Measurements from ENCODE around the gene PKNOX1.

The PKNOX1 gene

GRCh38 chr21:43020177-43020576 lies 45.8 kb downstream of the PKNOX1 start:
- no peaks in the 10 kb centered on the region for H3K9me3 ChIP-seq (ENCODE audit: control insufficient read depth, low read length)
- no peaks in the 10 kb centered on the region for H3K27me3 ChIP-seq (replicated peaks; ENCODE audit: control insufficient read depth, insufficient read depth, low read length, poor library complexity, severe bottlenecking)
- H3K4me3 ChIP-seq (ENCODE audit: insufficient read depth, low read depth, low read length, poor library complexity, severe bottlenecking): no peak overlapping the region
- no peak overlapping the region for H3K27ac ChIP-seq (ENCODE audit: insufficient read depth, low read length, poor library complexity, severe bottlenecking)
- H3K36me3 ChIP-seq (ENCODE audit: control insufficient read depth, insufficient read depth, low read length): peaks cover 51% of the 10 kb centered on the region
- no peaks in the 10 kb centered on the region for H3K4me1 ChIP-seq (ENCODE audit: control insufficient read depth, insufficient read depth, low read length, poor library complexity, severe bottlenecking)
- no peak for DNase-seq

- Histone ChIP-seq H3K36me3 (ENCODE audit: control insufficient read depth, insufficient read depth, low read length) (peaks cover 52% of the 10 kb centered on the region), H3K27me3 (replicated peaks; ENCODE audit: control insufficient read depth, insufficient read depth, low read length, poor library complexity, severe bottlenecking) (no peaks in the 10 kb centered on the region), H3K4me3 (ENCODE audit: insufficient read depth, low read depth, low read length, poor library complexity, severe bottlenecking) (no peak overlapping the region), H3K27ac (ENCODE audit: insufficient read depth, low read length, poor library complexity, severe bottlenecking) (no peak overlapping the region), H3K4me1 (ENCODE audit: control insufficient read depth, insufficient read depth, low read length, poor library complexity, severe bottlenecking) (no peaks in the 10 kb centered on the region), H3K9me3 (ENCODE audit: control insufficient read depth, low read length) (no peaks in the 10 kb centered on the region)
- no peak for DNase-seq
Measured at GRCh38 chr21:43020771-43021170, 46.4 kb downstream of the PKNOX1 start.

- no peak overlapping the region for H3K4me3 ChIP-seq (ENCODE audit: insufficient read depth, low read depth, low read length, poor library complexity, severe bottlenecking)
- peaks cover 49% of the 10 kb centered on the region for H3K36me3 ChIP-seq (ENCODE audit: control insufficient read depth, insufficient read depth, low read length)
- H3K4me1 ChIP-seq (ENCODE audit: control insufficient read depth, insufficient read depth, low read length, poor library complexity, severe bottlenecking): no peaks in the 10 kb centered on the region
- no peaks in the 10 kb centered on the region for H3K9me3 ChIP-seq (ENCODE audit: control insufficient read depth, low read length)
- DNase-seq: no peak
- no peak overlapping the region for H3K27ac ChIP-seq (ENCODE audit: insufficient read depth, low read length, poor library complexity, severe bottlenecking)
- no peaks in the 10 kb centered on the region for H3K27me3 ChIP-seq (replicated peaks; ENCODE audit: control insufficient read depth, insufficient read depth, low read length, poor library complexity, severe bottlenecking)
Measured at GRCh38 chr21:43021191-43021590, 46.8 kb downstream of the PKNOX1 start.

DNA sequence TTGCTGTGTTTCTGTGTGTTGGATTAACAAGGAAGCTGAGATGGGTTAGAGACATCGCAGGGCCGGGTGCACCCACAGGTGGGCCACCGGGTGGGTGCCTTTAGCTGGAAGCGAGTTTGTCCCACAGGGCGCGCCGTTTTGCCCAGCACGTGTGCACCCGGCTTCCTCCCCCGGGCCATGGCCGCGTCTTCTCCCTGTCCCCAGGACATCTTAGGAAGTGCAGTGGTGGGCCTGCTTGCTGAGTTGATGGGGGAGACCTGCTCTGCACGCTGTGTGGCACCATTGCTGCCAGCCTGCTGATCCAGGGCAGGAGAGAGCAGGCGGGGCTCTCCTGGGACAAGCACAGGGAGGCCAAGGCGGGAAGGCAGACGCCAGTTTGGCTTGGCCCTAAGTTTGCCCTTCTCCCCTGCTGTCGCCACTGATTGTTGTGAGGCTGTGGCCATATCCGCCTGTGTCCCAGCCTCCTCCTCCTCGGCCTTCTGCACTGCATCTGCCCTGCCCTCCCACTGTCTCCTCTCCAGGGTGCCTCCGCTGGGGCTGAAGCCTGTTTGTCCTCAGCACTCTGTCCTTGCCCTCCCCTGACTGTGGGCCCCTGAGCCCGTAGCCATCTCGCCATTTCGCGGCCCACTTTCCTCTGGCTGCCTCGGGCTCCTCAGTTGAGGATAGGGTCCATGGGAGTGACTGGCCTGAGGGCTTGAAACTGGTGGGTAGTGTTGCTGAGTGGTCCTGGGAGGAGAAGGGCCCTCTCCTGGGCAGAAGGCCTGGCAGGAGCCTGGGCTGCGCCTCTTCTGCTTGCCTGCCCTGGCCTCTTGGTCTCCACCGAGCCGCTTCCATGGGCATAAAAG lies 47.6 kb downstream of the PKNOX1 start:
- H3K4me1 ChIP-seq (ENCODE audit: control insufficient read depth, insufficient read depth, low read length, poor library complexity, severe bottlenecking): no peaks in the 10 kb centered on the region

DNA sequence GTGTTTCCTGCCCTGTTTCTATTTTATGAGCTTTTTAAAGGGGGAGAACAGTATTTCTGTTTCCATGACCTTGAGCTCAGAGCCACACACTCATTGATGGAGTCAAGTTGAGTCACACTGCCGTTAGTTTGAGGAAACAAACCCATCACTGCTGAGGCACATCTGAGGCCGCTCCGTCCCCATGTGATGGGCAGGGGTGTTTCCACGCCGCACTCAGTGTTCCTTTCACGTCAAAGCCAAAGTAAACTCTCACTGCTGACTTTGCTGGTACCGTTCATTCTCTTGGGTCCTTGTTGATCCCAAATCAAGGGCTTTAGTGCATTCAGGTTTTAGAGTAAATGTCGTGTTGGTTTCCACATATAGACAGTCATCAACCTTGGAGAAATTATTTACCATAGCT lies 48.8 kb downstream of the PKNOX1 start:
- Histone ChIP-seq H3K9me3 (ENCODE audit: control insufficient read depth, low read length) (no peaks in the 10 kb centered on the region), H3K27me3 (replicated peaks; ENCODE audit: control insufficient read depth, insufficient read depth, low read length, poor library complexity, severe bottlenecking) (no peaks in the 10 kb centered on the region), H3K4me1 (ENCODE audit: control insufficient read depth, insufficient read depth, low read length, poor library complexity, severe bottlenecking) (no peaks in the 10 kb centered on the region), H3K36me3 (ENCODE audit: control insufficient read depth, insufficient read depth, low read length) (peaks cover 38% of the 10 kb centered on the region), H3K27ac (ENCODE audit: insufficient read depth, low read length, poor library complexity, severe bottlenecking) (no peak overlapping the region), H3K4me3 (ENCODE audit: insufficient read depth, low read depth, low read length, poor library complexity, severe bottlenecking) (no peak overlapping the region)
- DNase-seq: no peak

More for the DNA sequence above, 47.6 kb downstream of the PKNOX1 start:
- Histone ChIP-seq H3K27me3 (replicated peaks; ENCODE audit: control insufficient read depth, insufficient read depth, low read length, poor library complexity, severe bottlenecking) (no peaks in the 10 kb centered on the region), H3K27ac (ENCODE audit: insufficient read depth, low read length, poor library complexity, severe bottlenecking) (no peak overlapping the region), H3K36me3 (ENCODE audit: control insufficient read depth, insufficient read depth, low read length) (peaks cover 43% of the 10 kb centered on the region), H3K9me3 (ENCODE audit: control insufficient read depth, low read length) (no peaks in the 10 kb centered on the region), H3K4me3 (ENCODE audit: insufficient read depth, low read depth, low read length, poor library complexity, severe bottlenecking) (no peak overlapping the region)
- no peak for DNase-seq

GRCh38 chr21:43024439-43025136 lies 50.2 kb downstream of the PKNOX1 start:
- Histone ChIP-seq H3K4me1 (ENCODE audit: control insufficient read depth, insufficient read depth, low read length, poor library complexity, severe bottlenecking) (no peaks in the 10 kb centered on the region), H3K27ac (ENCODE audit: insufficient read depth, low read length, poor library complexity, severe bottlenecking) (no peak overlapping the region), H3K27me3 (replicated peaks; ENCODE audit: control insufficient read depth, insufficient read depth, low read length, poor library complexity, severe bottlenecking) (no peaks in the 10 kb centered on the region), H3K9me3 (ENCODE audit: control insufficient read depth, low read length) (no peaks in the 10 kb centered on the region), H3K4me3 (ENCODE audit: insufficient read depth, low read depth, low read length, poor library complexity, severe bottlenecking) (no peak overlapping the region), H3K36me3 (ENCODE audit: control insufficient read depth, insufficient read depth, low read length) (peaks cover 49% of the 10 kb centered on the region)
- no peak for DNase-seq

GRCh38 chr21:43025636-43026180 lies 51.3 kb downstream of the PKNOX1 start:
- Histone ChIP-seq H3K4me1 (ENCODE audit: control insufficient read depth, insufficient read depth, low read length, poor library complexity, severe bottlenecking) (no peaks in the 10 kb centered on the region), H3K9me3 (ENCODE audit: control insufficient read depth, low read length) (no peaks in the 10 kb centered on the region), H3K36me3 (ENCODE audit: control insufficient read depth, insufficient read depth, low read length) (peaks cover 48% of the 10 kb centered on the region), H3K27ac (ENCODE audit: insufficient read depth, low read length, poor library complexity, severe bottlenecking) (no peak overlapping the region), H3K27me3 (replicated peaks; ENCODE audit: control insufficient read depth, insufficient read depth, low read length, poor library complexity, severe bottlenecking) (no peaks in the 10 kb centered on the region), H3K4me3 (ENCODE audit: insufficient read depth, low read depth, low read length, poor library complexity, severe bottlenecking) (no peak overlapping the region)
- DNase-seq: no peak

- H3K4me1 ChIP-seq (ENCODE audit: control insufficient read depth, insufficient read depth, low read length, poor library complexity, severe bottlenecking): no peaks in the 10 kb centered on the region
- no peaks in the 10 kb centered on the region for H3K9me3 ChIP-seq (ENCODE audit: control insufficient read depth, low read length)
- peaks cover 33% of the 10 kb centered on the region for H3K36me3 ChIP-seq (ENCODE audit: control insufficient read depth, insufficient read depth, low read length)
- H3K27ac ChIP-seq (ENCODE audit: insufficient read depth, low read length, poor library complexity, severe bottlenecking): no peak overlapping the region
- no peak overlapping the region for H3K4me3 ChIP-seq (ENCODE audit: insufficient read depth, low read depth, low read length, poor library complexity, severe bottlenecking)
- no peaks in the 10 kb centered on the region for H3K27me3 ChIP-seq (replicated peaks; ENCODE audit: control insufficient read depth, insufficient read depth, low read length, poor library complexity, severe bottlenecking)
- DNase-seq: no peak
Measured at GRCh38 chr21:43027846-43028731, 53.7 kb downstream of the PKNOX1 start.

DNA sequence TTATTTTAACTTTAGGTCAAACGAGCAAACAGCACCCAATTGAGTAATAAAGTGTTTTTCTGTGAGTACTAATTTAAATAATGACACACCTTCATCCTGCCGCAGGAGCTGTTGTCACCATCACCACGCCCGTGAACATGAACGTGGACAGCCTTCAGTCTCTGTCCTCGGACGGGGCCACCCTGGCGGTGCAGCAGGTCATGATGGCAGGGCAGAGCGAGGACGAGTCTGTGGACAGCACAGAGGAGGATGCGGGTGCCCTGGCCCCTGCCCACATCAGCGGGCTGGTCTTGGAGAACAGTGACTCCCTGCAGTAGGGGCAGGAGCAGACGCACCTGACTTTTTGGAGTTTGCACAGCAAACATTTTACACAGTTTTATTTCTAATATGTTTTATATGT lies 55.4 kb downstream of the PKNOX1 start:
- H3K36me3 ChIP-seq (ENCODE audit: control insufficient read depth, insufficient read depth, low read length): peaks cover 32% of the 10 kb centered on the region
- no peak for DNase-seq
- H3K4me3 ChIP-seq (ENCODE audit: insufficient read depth, low read depth, low read length, poor library complexity, severe bottlenecking): no peak overlapping the region

More for the DNA sequence above, 55.4 kb downstream of the PKNOX1 start:
- Histone ChIP-seq H3K4me1 (ENCODE audit: control insufficient read depth, insufficient read depth, low read length, poor library complexity, severe bottlenecking) (no peaks in the 10 kb centered on the region), H3K27ac (ENCODE audit: insufficient read depth, low read length, poor library complexity, severe bottlenecking) (no peak overlapping the region), H3K9me3 (ENCODE audit: control insufficient read depth, low read length) (no peaks in the 10 kb centered on the region), H3K27me3 (replicated peaks; ENCODE audit: control insufficient read depth, insufficient read depth, low read length, poor library complexity, severe bottlenecking) (no peaks in the 10 kb centered on the region)
